SU-DHL-6 (cell line): Measurements from ENCODE around the gene ZSCAN29.

Experiments
- H2AFZ ChIP-seq: fragments of 200-600 bp; sonication (generic); 2 replicates; pipeline ENCODE4 v1.6.1; 2014; ENCODE audit warnings: low read depth, mild to moderate bottlenecking, moderate library complexity, mixed read lengths, antibody characterized with exemption, low read length; ENCODE audit not compliant: severe bottlenecking
- H3F3A ChIP-seq: fragments of 200-600 bp; shearing (Covaris generic); 2 replicates; pipeline ENCODE4 v1.6.0; 2016; ENCODE audit warnings: antibody characterized with exemption, mild to moderate bottlenecking; ENCODE audit not compliant: insufficient read depth
- H3K27ac ChIP-seq: fragments of 200-600 bp; sonication (generic); 2 replicates; pipeline ENCODE4 v1.5.1; 2016; ENCODE audit warnings: low read depth, mild to moderate bottlenecking, low read length, moderate library complexity, mixed read lengths
- H3K27me3 ChIP-seq: fragments of 200-600 bp; sonication (generic), shearing (Covaris generic); 2 replicates; pipeline ENCODE4 v1.6.0; 2014; ENCODE audit warnings: mild to moderate bottlenecking, low read length
- H3K36me3 ChIP-seq: fragments of 200-600 bp; sonication (generic); 2 replicates; pipeline ENCODE4 v1.6.1; 2014; ENCODE audit warnings: mild to moderate bottlenecking, low read length, mixed read lengths
- H3K4me2 ChIP-seq: fragments of 300-600, 200-600 bp; shearing (Covaris generic), sonication (generic); 2 replicates; pipeline ENCODE4 v1.6.0; 2014; ENCODE audit warnings: low read length, low read depth, mild to moderate bottlenecking; ENCODE audit not compliant: poor library complexity, severe bottlenecking
- H3K4me3 ChIP-seq: fragments of 200-600 bp; sonication (generic); 2 replicates; pipeline ENCODE4 v1.5.1; 2014; ENCODE audit warnings: antibody characterized with exemption, low read length, mild to moderate bottlenecking, mixed read lengths; ENCODE audit not compliant: insufficient read depth, poor library complexity, severe bottlenecking
- H3K79me2 ChIP-seq: fragments of 200-600 bp; sonication (generic); 2 replicates; pipeline ENCODE4 v1.6.1; 2014; ENCODE audit warnings: mild to moderate bottlenecking, low read length, moderate library complexity; ENCODE audit not compliant: insufficient read depth
- H3K9ac ChIP-seq: fragments of 200-600 bp; sonication (generic); 2 replicates; pipeline ENCODE4 v1.7.0; 2014; ENCODE audit warnings: mild to moderate bottlenecking, low read length
- H3K9me2 ChIP-seq: fragments of 200-600 bp; sonication (generic); replicated peaks from 2 replicates; pipeline ENCODE4 v1.6.1; 2014; ENCODE audit warnings: low read length; ENCODE audit not compliant: insufficient read depth
- H3K9me3 ChIP-seq: fragments of 200-600 bp; sonication (generic); 2 replicates; pipeline ENCODE4 v1.6.1; 2014; ENCODE audit warnings: low read length, mixed read lengths; ENCODE audit not compliant: insufficient read depth
- H4K20me1 ChIP-seq: fragments of 200-600 bp; sonication (generic); 2 replicates; pipeline ENCODE4 v1.6.1; 2014; ENCODE audit warnings: low read depth, mild to moderate bottlenecking, antibody characterized with exemption, low read length, moderate library complexity, mixed read lengths
- EZH2phosphoT487 ChIP-seq: fragments of 200-600 bp; sonication (generic), shearing (Covaris generic); conservative IDR thresholded peaks from 2 replicates; pipeline ENCODE4 v1.6.1; 2018; ENCODE audit warnings: mild to moderate bottlenecking, antibody characterized with exemption, low read length, moderate library complexity, mixed read lengths
- TF ChIP-seq, protein P1 (sequence below): fragments of 200-600 bp; sonication (generic); IDR thresholded peaks from one replicate; pipeline ENCODE4 v1.5.1; 2017; ENCODE audit warnings: antibody characterized with exemption, mild to moderate bottlenecking, low read length, moderate library complexity; ENCODE audit not compliant: insufficient read depth, poor library complexity, severe bottlenecking

ZSCAN29 gene

DNA sequence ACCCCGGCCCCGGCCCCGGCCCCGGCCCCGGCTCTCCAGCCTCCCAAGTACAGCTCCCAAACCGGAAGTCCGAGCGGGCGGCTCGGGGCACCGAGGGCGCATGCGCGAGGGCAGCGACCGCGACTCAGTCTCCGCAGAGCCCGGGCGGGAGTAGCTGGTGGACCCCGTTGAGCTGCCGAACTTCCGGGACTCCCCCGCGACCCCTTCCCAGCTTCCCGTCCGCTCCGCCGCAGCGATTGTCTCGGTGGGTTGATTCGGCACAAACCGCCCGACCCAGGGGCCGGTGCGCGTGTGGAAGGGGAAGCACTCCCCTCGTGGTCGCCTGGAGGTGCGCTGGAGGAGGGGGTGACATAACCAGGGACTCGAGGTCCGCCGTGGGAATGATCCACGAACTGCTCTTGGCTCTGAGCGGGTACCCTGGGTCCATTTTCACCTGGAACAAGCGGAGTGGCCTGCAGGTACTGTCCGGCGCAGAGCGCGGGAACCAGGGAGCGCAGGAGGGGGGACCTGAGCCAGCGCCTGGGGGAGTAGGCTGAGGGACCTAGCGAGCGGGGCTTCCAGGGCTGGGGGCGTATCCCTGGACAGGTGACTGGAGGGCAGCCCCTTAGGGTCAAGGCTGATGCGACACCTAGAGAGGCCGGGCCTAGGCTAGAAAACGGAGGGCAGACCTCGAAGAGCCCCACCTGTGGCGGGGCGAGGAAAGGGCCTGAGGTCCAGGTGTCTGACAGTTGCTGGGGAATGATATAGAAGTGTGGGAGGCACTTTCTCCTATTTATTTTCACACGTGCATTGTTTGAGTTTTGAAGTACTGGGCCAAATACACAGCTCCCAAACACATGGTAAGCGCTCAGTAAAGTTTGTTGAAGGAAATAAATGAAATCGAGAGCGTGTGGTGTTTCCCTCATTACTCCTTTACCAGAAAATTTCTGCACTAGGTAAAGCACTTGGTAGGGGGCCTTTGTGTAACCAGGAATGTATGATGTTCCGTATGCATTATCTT is at the start of gene ZSCAN29, which contains the start of gene TUBGCP4:
ZSCAN29 (minus strand) TSS at position 69 of the 1,000 bp plus-strand sequence. CDS start 1,130 bp downstream, outside the sequence.
TUBGCP4 (plus strand) TSS at position 127 of the 1,000 bp plus-strand sequence; CDS start at position 381, 254 bp downstream.
- Histone ChIP-seq H4K20me1 (no peaks in the 10 kb centered on the region), H3F3A (peaks cover 6% of the 10 kb centered on the region; the same call in 1 of the 2 replicates), H3K9me2 (no peaks in the 10 kb centered on the region), H3K9me3 (no peaks in the 10 kb centered on the region), H3K4me2 (peak within 1 kb of the TSS; percentile 81), H3K27ac (peak within 1 kb of the TSS; percentile 62), H2AFZ (peak within 1 kb of the TSS; percentile 93), H3K79me2 (peaks cover 55% of the 10 kb centered on the region), H3K27me3 (no peaks in the 10 kb centered on the region), H3K4me3 (peak within 1 kb of the TSS; percentile 88), H3K9ac (peak within 1 kb of the TSS; percentile 96), H3K36me3 (peaks cover under 1% of the 10 kb centered on the region)
- TF ChIP-seq, protein P1, sequence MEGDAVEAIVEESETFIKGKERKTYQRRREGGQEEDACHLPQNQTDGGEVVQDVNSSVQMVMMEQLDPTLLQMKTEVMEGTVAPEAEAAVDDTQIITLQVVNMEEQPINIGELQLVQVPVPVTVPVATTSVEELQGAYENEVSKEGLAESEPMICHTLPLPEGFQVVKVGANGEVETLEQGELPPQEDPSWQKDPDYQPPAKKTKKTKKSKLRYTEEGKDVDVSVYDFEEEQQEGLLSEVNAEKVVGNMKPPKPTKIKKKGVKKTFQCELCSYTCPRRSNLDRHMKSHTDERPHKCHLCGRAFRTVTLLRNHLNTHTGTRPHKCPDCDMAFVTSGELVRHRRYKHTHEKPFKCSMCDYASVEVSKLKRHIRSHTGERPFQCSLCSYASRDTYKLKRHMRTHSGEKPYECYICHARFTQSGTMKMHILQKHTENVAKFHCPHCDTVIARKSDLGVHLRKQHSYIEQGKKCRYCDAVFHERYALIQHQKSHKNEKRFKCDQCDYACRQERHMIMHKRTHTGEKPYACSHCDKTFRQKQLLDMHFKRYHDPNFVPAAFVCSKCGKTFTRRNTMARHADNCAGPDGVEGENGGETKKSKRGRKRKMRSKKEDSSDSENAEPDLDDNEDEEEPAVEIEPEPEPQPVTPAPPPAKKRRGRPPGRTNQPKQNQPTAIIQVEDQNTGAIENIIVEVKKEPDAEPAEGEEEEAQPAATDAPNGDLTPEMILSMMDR, result peak; percentile 47
- TF ChIP-seq EZH2phosphoT487, result no peak

DNA sequence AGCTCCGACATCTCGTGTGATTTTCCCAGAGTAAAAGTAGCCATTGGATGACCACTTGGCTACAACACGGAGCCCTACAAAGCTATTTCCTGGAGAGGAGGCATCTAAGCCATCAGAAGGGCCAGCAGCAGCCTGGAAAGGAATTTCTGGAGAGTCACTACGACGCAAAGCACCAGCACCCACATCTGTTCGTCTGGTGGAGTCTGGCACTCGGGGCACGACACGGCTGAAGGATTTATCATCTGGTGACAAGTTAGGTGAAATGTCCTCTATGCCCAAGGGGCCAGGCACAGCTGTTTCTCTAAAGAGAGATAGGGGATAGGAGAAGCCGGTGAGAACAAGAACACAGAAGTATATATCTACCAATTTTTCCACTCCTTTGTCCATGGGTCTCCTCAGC is 49.6 kb upstream of the ZSCAN29 start:
- Histone ChIP-seq H2AFZ (no peak overlapping the region), H3K27me3 (no peaks in the 10 kb centered on the region), H4K20me1 (no peaks in the 10 kb centered on the region), H3K9me2 (no peaks in the 10 kb centered on the region), H3K36me3 (no peaks in the 10 kb centered on the region), H3K79me2 (no peaks in the 10 kb centered on the region), H3K27ac (no peak overlapping the region), H3F3A (no peaks in the 10 kb centered on the region), H3K9me3 (no peaks in the 10 kb centered on the region), H3K9ac (no peak overlapping the region), H3K4me3 (no peak overlapping the region), H3K4me2 (no peak overlapping the region)
- TF ChIP-seq, protein P1, result no peak
- TF ChIP-seq EZH2phosphoT487, result no peak

GRCh38 chr15:43414196-43414595 is 43.4 kb upstream of the ZSCAN29 start:
- no peak overlapping the region for H2AFZ ChIP-seq
- no peak overlapping the region for H3K4me3 ChIP-seq
- no peaks in the 10 kb centered on the region for H3K9me2 ChIP-seq
- H3K4me2 ChIP-seq, result no peak overlapping the region
- H3K36me3 ChIP-seq, result no peaks in the 10 kb centered on the region
- no peaks in the 10 kb centered on the region for H3K27me3 ChIP-seq
- no peak overlapping the region for H3K27ac ChIP-seq
- H3K9ac ChIP-seq, result no peak overlapping the region
- TF ChIP-seq, protein P1, result no peak
- TF ChIP-seq EZH2phosphoT487, result no peak
- H3K9me3 ChIP-seq, result no peaks in the 10 kb centered on the region
- no peaks in the 10 kb centered on the region for H4K20me1 ChIP-seq
- peaks cover 4% of the 10 kb centered on the region; the same call in 1 of the 2 replicates for H3F3A ChIP-seq
- no peaks in the 10 kb centered on the region for H3K79me2 ChIP-seq
